ENCODE measurements around the gene DGKA. TPM values are rescaled to one million over a fixed set of nuclear protein-coding genes. Genes with fewer than 3 reads are reported as not detected.
A peak's percentile ranks its signal among the peaks of the same experiment; 100 is the strongest.
"Not testable (repeated sequence)": the region's sequence is repeated elsewhere in the genome, so short reads cannot be mapped to it uniquely, and the experiment has no call there.

The DGKA gene
- total RNA-seq, 1 experiment from 2014 or later, result 5.9 TPM

- DNase-seq (ENCODE audit: low spot score), result peak; percentile 93
These were observed 35.7 kb downstream of the DGKA start, which contains the start of gene CDK2 for GRCh38 chr12:55966408-55967281. CDK2 (plus strand) TSS chr12:55966830; CDS start chr12:55967009, 179 bp downstream.

DNA sequence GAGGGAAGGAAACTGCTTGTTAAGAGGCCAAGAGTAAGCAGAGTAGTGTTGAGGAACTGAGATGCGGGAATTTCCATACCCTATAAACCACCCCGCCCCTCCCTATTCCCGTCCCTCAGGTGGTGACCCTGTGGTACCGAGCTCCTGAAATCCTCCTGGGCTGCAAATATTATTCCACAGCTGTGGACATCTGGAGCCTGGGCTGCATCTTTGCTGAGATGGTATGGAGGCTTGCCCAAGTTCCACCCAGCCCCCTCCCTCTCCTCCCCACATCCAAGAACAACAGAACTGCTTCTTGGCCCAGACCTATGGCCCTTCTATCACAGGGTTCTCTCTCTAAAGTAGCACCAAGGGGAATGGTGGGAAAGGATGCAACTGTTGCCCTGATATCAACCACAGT lies 38.4 kb downstream of the DGKA start:
- DNase-seq (ENCODE audit: low spot score), result no peak

DNA sequence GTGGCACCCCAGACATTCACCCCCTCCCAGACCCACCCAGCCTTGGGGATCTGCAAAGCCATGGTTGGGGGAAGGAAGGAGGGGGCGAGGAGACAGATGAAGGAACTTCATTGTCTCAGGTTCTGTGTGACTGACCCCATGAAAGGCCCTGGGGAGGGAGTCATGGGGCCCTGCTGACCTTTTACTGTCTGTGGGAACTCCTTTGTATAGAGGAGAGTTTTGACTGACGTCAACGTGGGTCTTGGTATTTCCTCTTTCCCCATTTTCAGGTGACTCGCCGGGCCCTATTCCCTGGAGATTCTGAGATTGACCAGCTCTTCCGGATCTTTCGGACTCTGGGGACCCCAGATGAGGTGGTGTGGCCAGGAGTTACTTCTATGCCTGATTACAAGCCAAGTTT lies 39.8 kb downstream of the DGKA start:
- no peak for DNase-seq (ENCODE audit: low spot score)

GRCh38 chr12:55972042-55972441 lies 41.1 kb downstream of the DGKA start:
- peak; percentile 30 for DNase-seq (ENCODE audit: low spot score)

DNA sequence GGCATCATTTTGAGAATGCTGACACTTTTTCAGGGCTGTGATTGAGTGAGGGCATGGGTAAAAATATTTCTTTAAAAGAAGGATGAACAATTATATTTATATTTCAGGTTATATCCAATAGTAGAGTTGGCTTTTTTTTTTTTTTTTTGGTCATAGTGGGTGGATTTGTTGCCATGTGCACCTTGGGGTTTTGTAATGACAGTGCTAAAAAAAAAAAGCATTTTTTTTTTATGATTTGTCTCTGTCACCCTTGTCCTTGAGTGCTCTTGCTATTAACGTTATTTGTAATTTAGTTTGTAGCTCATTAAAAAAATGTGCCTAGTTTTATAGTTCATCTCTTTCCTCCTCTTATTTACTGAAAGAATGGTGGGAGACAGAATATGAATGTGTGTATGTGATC lies 41.5 kb downstream of the DGKA start:
- DNase-seq (ENCODE audit: low spot score), result no peak

- DNase-seq (ENCODE audit: low spot score), result no peak
These were observed 42.1 kb downstream of the DGKA start for GRCh38 chr12:55972911-55973598.

- peak; percentile 99 for DNase-seq (ENCODE audit: low spot score)
These were observed 42.8 kb downstream of the DGKA start, which contains the start of gene RAB5B for GRCh38 chr12:55973599-55974307. RAB5B (plus strand) TSS chr12:55974078; CDS start chr12:55986961, 12,883 bp downstream.

- DNase-seq (ENCODE audit: low spot score), result peak; percentile 51
These were observed 43.4 kb downstream of the DGKA start for GRCh38 chr12:55974308-55974730.

- no peak for DNase-seq (ENCODE audit: low spot score)
These were observed 47.4 kb downstream of the DGKA start for GRCh38 chr12:55978393-55978792.

DNA sequence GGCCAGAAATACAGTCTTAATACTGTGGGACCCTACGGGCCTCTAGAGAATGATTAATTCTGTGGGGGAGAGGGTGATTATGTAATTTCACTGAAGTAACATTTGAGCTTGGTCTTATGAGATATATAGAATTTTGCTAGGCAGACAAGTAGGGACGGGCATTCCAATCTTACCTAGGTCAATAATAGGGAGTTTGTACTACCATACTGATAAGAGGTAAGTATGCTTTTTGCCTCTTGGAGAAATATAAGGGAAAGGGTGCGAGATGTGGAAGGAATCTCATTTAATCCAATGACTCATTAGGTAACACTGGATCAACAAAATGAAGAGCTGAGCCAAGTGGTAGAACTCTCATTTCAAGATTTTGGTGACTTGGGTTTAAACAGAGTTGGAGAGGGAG lies 48.1 kb downstream of the DGKA start:
- no peak for DNase-seq (ENCODE audit: low spot score)

DNA sequence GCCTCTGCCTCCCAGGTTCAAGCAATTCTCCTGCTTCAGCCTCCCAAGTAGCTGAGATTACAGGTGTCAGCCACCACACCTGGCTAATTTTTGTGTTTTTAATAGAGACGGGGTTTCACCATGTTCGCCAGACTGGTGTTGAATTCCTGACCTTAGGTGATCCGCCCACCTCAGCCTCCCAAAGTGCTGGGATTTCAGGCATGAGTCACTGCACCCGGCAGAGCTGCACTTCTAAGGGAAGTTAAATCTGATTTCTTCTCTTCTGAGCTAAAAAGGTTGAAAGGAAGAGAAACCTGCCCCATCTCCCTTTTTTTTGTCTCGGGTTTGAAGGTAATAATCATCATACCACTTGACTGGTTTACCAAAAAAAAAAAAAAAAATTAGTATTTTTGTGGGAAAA lies 50.9 kb downstream of the DGKA start:
- DNase-seq (ENCODE audit: low spot score), result peak; percentile 53

- no peak for DNase-seq (ENCODE audit: low spot score)
These were observed 51.5 kb downstream of the DGKA start for GRCh38 chr12:55982319-55982936.

DNA sequence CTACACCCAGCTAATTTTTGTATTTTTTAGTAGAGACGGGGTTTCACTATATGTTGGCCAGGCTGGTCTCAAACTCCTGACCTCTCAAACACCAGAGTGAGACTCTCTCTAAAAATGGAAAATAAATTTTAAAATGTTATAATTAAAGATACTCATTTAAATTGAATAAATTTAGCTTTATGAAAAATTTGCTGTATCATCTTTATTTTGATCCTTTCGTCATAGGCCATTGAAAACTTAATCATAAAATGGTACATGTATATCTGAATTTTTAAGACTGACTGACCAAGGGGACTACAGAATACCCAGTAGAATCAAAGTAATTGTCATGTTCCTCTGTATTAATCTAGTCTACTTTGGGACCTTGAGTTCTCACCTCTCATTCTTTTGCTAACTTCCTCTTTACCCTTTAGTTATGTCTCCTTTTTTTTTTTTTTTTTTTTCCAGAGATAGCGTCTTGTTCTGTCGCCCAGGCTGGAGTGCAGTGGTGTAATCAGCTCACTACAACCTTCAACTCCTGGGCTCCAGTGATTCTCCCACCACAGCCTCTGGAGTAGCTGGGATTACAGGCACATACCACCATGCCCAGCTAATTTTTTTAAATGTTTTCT lies 52.4 kb downstream of the DGKA start:
- no peak for DNase-seq (ENCODE audit: low spot score)

DNA sequence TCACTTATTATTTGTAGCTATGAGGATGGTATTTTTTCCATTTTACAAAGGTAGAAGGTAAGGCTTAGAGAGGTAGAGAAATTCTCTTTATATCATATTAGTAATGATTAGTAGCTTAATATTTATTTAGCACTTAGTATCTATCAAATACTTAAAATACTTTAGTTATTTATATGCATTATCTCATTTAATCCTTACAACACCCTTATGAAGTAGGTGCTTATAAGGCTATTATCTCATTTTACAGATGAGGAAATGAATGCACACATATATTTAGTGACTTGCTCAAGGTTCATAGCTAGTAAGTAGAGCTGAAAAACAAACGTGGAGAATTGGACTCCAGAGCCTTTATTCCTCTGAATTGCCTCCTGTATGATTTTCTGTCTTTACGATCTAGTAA lies 53.9 kb downstream of the DGKA start:
- no peak for DNase-seq (ENCODE audit: low spot score)

DNA sequence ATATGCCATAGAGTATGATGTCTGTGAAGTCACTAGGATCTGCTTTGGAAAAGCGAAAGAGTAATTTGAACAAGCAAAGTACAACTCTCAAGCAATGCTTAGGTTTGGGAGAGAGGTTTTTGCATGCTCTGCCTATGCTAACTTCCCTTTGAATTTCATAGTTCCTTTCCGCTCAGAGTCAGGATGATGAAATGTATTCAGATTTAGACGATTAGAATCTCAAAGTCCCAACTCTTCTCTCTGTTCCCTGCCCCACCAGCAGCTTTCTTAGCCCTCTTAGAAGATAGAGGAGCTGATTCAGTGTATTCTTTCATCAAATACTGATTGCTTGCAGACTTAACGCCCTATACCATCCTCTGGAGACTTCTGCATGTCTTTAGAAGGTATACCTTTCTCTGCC lies 54.4 kb downstream of the DGKA start:
- no peak for DNase-seq (ENCODE audit: low spot score)

DNA sequence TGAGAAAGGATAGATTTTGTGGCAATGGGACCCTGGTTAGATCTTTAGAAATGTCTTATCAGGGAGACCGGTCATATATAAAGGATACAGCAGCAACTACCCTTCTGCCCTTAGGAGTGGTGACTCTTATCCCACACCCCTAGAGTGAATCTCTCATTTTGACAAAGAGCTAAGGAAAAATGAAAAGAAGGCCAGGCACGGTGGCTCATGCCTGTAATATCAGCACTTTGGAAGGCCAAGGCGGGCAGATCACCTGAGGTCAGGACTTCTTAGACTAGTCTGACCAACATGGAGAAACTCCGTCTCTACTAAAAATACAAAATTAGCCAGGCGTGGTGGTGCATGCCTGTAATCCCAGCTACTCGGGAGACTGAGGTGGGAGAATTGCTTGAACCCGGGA lies 55.0 kb downstream of the DGKA start:
- not testable (repeated sequence) for DNase-seq (ENCODE audit: low spot score)

DNA sequence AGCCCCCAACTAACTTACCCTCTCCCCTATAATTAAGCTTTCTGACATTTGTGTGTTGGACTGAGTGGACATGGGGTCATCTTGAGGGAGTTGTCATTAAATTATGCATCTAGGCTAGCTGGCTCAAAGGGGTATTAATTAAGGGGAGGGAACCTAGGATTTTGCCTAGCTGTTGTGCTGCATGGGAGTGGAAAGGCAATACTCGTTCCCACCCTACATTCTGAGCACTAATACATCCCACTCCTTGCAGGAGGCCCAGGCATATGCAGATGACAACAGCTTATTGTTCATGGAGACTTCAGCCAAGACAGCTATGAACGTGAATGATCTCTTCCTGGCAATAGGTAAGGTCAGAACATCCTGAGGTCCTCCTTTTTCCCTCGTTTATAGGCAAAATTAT lies 60.1 kb downstream of the DGKA start:
- DNase-seq (ENCODE audit: low spot score), result no peak

GRCh38 chr12:55993230-55993853 lies 62.4 kb downstream of the DGKA start:
- DNase-seq (ENCODE audit: low spot score), result no peak

DNA sequence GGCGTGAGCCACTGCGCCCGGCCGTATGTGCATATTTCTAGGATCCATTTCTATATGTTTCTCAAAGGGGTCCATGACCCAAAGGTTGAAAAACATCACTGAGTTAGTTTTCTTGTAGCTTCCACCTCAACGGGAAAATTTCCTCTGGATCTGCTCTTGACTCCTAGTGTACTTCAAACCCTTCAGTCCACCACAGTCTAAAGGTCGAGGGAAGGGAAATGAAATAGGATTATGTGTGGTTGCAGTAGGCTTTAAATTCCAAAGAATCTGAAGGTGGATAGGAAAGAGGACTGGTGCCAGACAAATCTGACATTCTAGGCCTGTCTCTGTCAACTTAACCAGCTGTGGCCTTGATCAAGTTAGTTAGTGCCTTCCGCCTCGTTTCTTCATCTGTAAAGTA lies 64.4 kb downstream of the DGKA start:
- no peak for DNase-seq (ENCODE audit: low spot score)

DNA sequence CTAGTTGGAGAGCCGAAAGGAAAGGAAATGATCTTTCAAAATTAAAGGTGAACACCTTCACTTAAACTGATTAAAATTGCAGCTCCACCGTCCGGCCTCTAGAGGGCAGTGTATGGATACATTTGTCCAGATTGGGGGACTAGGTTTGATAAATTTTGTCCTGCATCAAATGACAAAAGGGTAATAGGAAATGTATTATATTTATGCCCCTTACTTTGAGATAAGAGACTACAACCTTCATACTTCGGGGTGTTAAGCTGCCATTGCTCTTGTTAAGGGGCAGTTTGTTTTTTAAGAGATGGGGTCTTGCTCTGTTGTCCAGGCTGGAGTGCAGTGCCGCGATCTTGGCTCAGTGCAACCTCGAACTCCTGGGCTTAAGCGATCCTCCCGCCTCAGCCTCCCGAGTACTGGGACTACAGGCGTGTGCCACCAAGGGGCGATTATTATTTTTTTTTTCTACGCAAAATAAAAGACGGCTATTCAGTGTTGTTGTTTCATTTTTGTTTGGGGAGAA lies 65.3 kb downstream of the DGKA start:
- DNase-seq (ENCODE audit: low spot score), result peak; percentile 82

Data from HT-29 (cell line).